ENCODE results near the gene COL18A1.
"Not testable (repeated sequence)": the region's sequence is repeated elsewhere in the genome, so short reads cannot be mapped to it uniquely, and the experiment has no call there.

Gene COL18A1

GRCh38 chr21:45499201-45499750, 94.3 kb downstream of the COL18A1 start:
- TF ChIP-seq CTCF (IDR thresholded peaks at IDR 0.05; ENCODE audit: low read depth, low read length, missing control alignments): no peak
- H3K27ac ChIP-seq: no peak overlapping the region
- no peak overlapping the region for H3K4me3 ChIP-seq (ENCODE audit: low read depth, low read length)
- peaks cover 43% of the 10 kb centered on the region for H3K36me3 ChIP-seq (replicated peaks)
- H3K27me3 ChIP-seq (replicated peaks): no peaks in the 10 kb centered on the region
- no peak for DNase-seq
- in situ Hi-C loops (cut with HindIII; ENCODE audit: low pct_ligation_motif_present, low sequenced_read_pairs): no loop called here

GRCh38 chr21:45499970-45500577, 95.1 kb downstream of the COL18A1 start:
- Histone ChIP-seq H3K36me3 (replicated peaks) (peaks cover 41% of the 10 kb centered on the region), H3K27me3 (replicated peaks) (no peaks in the 10 kb centered on the region), H3K4me3 (ENCODE audit: low read depth, low read length) (no peak overlapping the region), H3K27ac (no peak overlapping the region)
- DNase-seq: no peak
- in situ Hi-C loops (cut with HindIII; ENCODE audit: low pct_ligation_motif_present, low sequenced_read_pairs): no loop called here
- TF ChIP-seq CTCF (IDR thresholded peaks at IDR 0.05; ENCODE audit: low read depth, low read length, missing control alignments): no peak

GRCh38 chr21:45501081-45502005, 96.4 kb downstream of the COL18A1 start:
- DNase-seq; H3K4me3 ChIP-seq (ENCODE audit: low read depth, low read length); H3K27me3 ChIP-seq (replicated peaks); H3K27ac ChIP-seq; in situ Hi-C loops (cut with HindIII; ENCODE audit: low pct_ligation_motif_present, low sequenced_read_pairs): not testable (repeated sequence)
- H3K36me3 ChIP-seq (replicated peaks): peaks cover 32% of the 10 kb centered on the region

GRCh38 chr21:45502006-45502345, 97.0 kb downstream of the COL18A1 start:
- no peak overlapping the region for H3K27ac ChIP-seq
- in situ Hi-C loops (cut with HindIII; ENCODE audit: low pct_ligation_motif_present, low sequenced_read_pairs): no loop called here
- no peaks in the 10 kb centered on the region for H3K27me3 ChIP-seq (replicated peaks)
- no peak for DNase-seq
- no peak for TF ChIP-seq CTCF (IDR thresholded peaks at IDR 0.05; ENCODE audit: low read depth, low read length, missing control alignments)
- H3K36me3 ChIP-seq (replicated peaks): peaks cover 28% of the 10 kb centered on the region
- no peak overlapping the region for H3K4me3 ChIP-seq (ENCODE audit: low read depth, low read length)

- H3K27ac ChIP-seq: no peak overlapping the region
- no peak overlapping the region for H3K4me3 ChIP-seq (ENCODE audit: low read depth, low read length)
- no peak for DNase-seq
- no peak for TF ChIP-seq CTCF (IDR thresholded peaks at IDR 0.05; ENCODE audit: low read depth, low read length, missing control alignments)
- in situ Hi-C loops (cut with HindIII; ENCODE audit: low pct_ligation_motif_present, low sequenced_read_pairs): no loop called here
- peaks cover 22% of the 10 kb centered on the region for H3K36me3 ChIP-seq (replicated peaks)
- H3K27me3 ChIP-seq (replicated peaks): no peaks in the 10 kb centered on the region
These were observed 97.6 kb downstream of the COL18A1 start for GRCh38 chr21:45502600-45502999.

GRCh38 chr21:45503226-45503625, 98.3 kb downstream of the COL18A1 start:
- H3K36me3 ChIP-seq (replicated peaks): peaks cover 19% of the 10 kb centered on the region
- DNase-seq; H3K27me3 ChIP-seq (replicated peaks); in situ Hi-C loops (cut with HindIII; ENCODE audit: low pct_ligation_motif_present, low sequenced_read_pairs); H3K27ac ChIP-seq; H3K4me3 ChIP-seq (ENCODE audit: low read depth, low read length): not testable (repeated sequence)
